Lung (tissue), 12 donors: Measurements from ENCODE around the gene EIF4E1B. TPM values are rescaled to one million over a fixed set of nuclear protein-coding genes. Genes with fewer than 3 reads are reported as not detected.

ENCODE experiments used
- ATAC-seq: fragments of 200-7000 bp; cut with Tn5 transposase; one replicate; pipeline ENCODE4 v1.9.1; 2020; ENCODE audit warnings: moderate number of reproducible peaks; ENCODE audit not compliant: insufficient read depth, low FRiP score
- DNase-seq, 3 donors: peaks; one replicate each; pipeline ENCODE4 v3.0.0-alpha.2; 2013 to 2017
- H3K27ac ChIP-seq, 2 donors: one replicate each; pipeline ENCODE4 v1.5.1; 2013; ENCODE audit warnings: mild to moderate bottlenecking in 2 of 2, moderate library complexity in 2 of 2, control low read depth in 1 of 2, inconsistent platforms in 1 of 2, low read depth in 1 of 2, low read length in 1 of 2
- H3K27me3 ChIP-seq, 3 donors: one replicate each; pipeline ENCODE4 v1.5.1; 2013; ENCODE audit warnings: low read length in 2 of 3; ENCODE audit not compliant: control insufficient read depth in 3 of 3, insufficient read depth in 3 of 3
- H3K36me3 ChIP-seq, 4 donors: one replicate each; pipeline ENCODE4 v1.5.1; 2013; ENCODE audit warnings: low read length in 4 of 4, mild to moderate bottlenecking in 1 of 4, moderate library complexity in 1 of 4; ENCODE audit not compliant: control insufficient read depth in 4 of 4, insufficient read depth in 4 of 4
- H3K4me1 ChIP-seq, 5 donors: one replicate each; pipeline ENCODE4 v1.5.1; 2013; ENCODE audit warnings: low read length in 5 of 5, mild to moderate bottlenecking in 2 of 5, moderate library complexity in 1 of 5; ENCODE audit not compliant: control insufficient read depth in 5 of 5, insufficient read depth in 5 of 5
- H3K4me3 ChIP-seq: one replicate; pipeline ENCODE4 v1.5.1; 2013; ENCODE audit warnings: mild to moderate bottlenecking, control low read depth, moderate library complexity
- H3K9ac ChIP-seq, 2 donors: one replicate each; pipeline ENCODE4 v1.5.1; 2013; ENCODE audit warnings: low read length in 2 of 2, control low read depth in 1 of 2; ENCODE audit not compliant: insufficient read depth in 1 of 2
- H3K9me3 ChIP-seq, 4 donors: one replicate each; pipeline ENCODE4 v1.5.1; 2013; ENCODE audit warnings: low read length in 3 of 4, mild to moderate bottlenecking in 1 of 4, moderate library complexity in 1 of 4; ENCODE audit not compliant: control insufficient read depth in 4 of 4, insufficient read depth in 3 of 4
- CTCF ChIP-seq: IDR thresholded peaks from 2 replicates; pipeline ENCODE4 v1.5.1; 2012; ENCODE audit warnings: mild to moderate bottlenecking; ENCODE audit errors: control extremely low read depth, extremely low read depth
- WGBS, 2 donors: extraction: QIAGEN DNeasy Blood & Tissue Kit; methylation state at CpG; one replicate each; pipeline ENCODE4 v1.1.7; 2013; 5-methylcytosine and 5-hydroxymethylcytosine counted together
- polyA plus RNA-seq, 2 donors: library from polyadenylated mRNA; stranded (reverse); fragments of 200-250 nt; gene quantifications; one replicate each; pipeline ENCODE4 v1.2.1, GENCODE V29; 2013
- total RNA-seq, 2 donors: library from RNA; depleted of rRNA in 1 of 2; stranded (reverse); fragments of >200 nt in 1 of 2; gene quantifications; one replicate each; pipeline ENCODE4 v1.2.1, GENCODE V29; 2014 to 2021
- donor health status: control.
- donor health status: control.
- donor health status: Bipolar disorder and iron deficiency.
- donor health status: healthy.
- donor health status: DM: yes; HTN: yes; CAD: no.

The EIF4E1B gene
- total and polyA plus RNA-seq, 4 donors = not detected

- no peak for TF ChIP-seq CTCF
- no peaks in the 10 kb centered on the region for H3K27me3 ChIP-seq
- no peaks in the 10 kb centered on the region for H3K9me3 ChIP-seq
- no peak overlapping the region for H3K9ac ChIP-seq
- no peak overlapping the region for H3K4me3 ChIP-seq
- H3K36me3 ChIP-seq = peaks cover 0 to 22% (median 15%) of the 10 kb centered on the region in 4 donors
- no peak for DNase-seq
- H3K27ac ChIP-seq = no peak overlapping the region
- H3K4me1 ChIP-seq = peaks cover 0 to 13% (median 3%) of the 10 kb centered on the region in 5 donors
- WGBS, 2 donors = 94% methylated on average over 17 of the region's 17 CpGs
- no peak for ATAC-seq
These were observed 21.1 kb downstream of the EIF4E1B start for GRCh38 chr5:176651472-176651980.

GRCh38 chr5:176652136-176652535 lies 21.7 kb downstream of the EIF4E1B start:
- Histone ChIP-seq H3K27me3 (no peaks in the 10 kb centered on the region), H3K27ac (no peak overlapping the region), H3K4me3 (no peak overlapping the region), H3K9ac (no peak overlapping the region), H3K36me3 (peaks cover 0 to 27% (median 15%) of the 10 kb centered on the region in 4 donors), H3K4me1 (peaks cover 0 to 9% (median 0%) of the 10 kb centered on the region in 5 donors), H3K9me3 (no peaks in the 10 kb centered on the region)
- ATAC-seq (no peak), DNase-seq (no peak)
- 80 to 83% methylated on average over 8 of the region's 8 CpGs for whole genome bisulfite sequencing, 2 donors
- no peak for TF ChIP-seq CTCF

- H3K36me3 ChIP-seq = peaks cover 0 to 29% (median 15%) of the 10 kb centered on the region in 4 donors
- WGBS, 2 donors = 87 to 92% methylated on average over 18 of the region's 18 CpGs
- DNase-seq (no peak), ATAC-seq (no peak)
- no peak overlapping the region for H3K9ac ChIP-seq
- peaks cover 0 to 7% (median 0%) of the 10 kb centered on the region in 5 donors for H3K4me1 ChIP-seq
- no peak overlapping the region for H3K4me3 ChIP-seq
- no peaks in the 10 kb centered on the region for H3K27me3 ChIP-seq
- H3K27ac ChIP-seq = no peak overlapping the region
- no peak for TF ChIP-seq CTCF
- no peaks in the 10 kb centered on the region for H3K9me3 ChIP-seq
These were observed 23.2 kb downstream of the EIF4E1B start for GRCh38 chr5:176653401-176654385.
